Smooth muscle cell of the brain vasculature (primary cell): ENCODE data around the gene SERP2.

Source experiments
- DNase-seq: peaks from one replicate; pipeline ENCODE4 v3.0.0-alpha.2; 2012; ENCODE audit warnings: low read depth, low spot score

The SERP2 gene

GRCh38 chr13:44355621-44356020, 18.0 kb upstream of the SERP2 start:
- no peak for DNase-seq

- DNase-seq, result no peak
Observed at GRCh38 chr13:44359983-44360375, 13.6 kb upstream of the SERP2 start.

DNA sequence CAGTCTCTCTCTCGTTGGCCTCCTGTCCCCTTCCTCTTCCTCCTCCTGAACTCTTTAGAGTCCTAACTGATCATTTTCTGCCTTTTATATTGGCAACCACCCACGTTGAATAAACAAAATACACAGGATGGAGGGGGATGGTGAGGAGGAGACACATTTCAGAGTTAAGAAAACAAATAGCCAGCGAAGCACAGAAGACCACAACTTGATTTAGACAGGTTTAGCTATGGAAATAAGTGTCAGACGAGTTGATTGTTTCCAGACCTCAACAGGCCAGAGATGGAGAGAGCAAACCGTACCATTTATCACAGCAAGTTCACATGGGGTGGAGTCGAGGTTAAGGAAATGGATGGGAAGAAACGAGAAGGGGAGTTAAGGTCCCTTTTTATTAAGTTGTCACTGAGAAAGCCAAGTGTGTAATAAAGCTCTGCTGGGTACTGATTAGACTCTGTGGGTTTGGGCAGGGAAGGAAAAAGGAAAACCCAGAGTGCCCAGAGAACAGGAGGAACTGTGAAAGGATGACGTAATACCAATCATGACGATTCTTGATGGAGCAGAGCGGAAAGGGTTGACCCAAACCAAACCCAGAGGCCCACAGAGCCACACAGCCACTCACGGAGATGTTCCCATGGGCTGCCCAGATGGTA, 11.1 kb upstream of the SERP2 start:
- DNase-seq, result no peak

- no peak for DNase-seq
Observed at GRCh38 chr13:44363631-44364344, 9.8 kb upstream of the SERP2 start.

GRCh38 chr13:44364345-44365000, 9.2 kb upstream of the SERP2 start:
- DNase-seq, result no peak

GRCh38 chr13:44365008-44365407, 8.6 kb upstream of the SERP2 start:
- no peak for DNase-seq

GRCh38 chr13:44365899-44366298, 7.7 kb upstream of the SERP2 start:
- DNase-seq, result no peak

DNA sequence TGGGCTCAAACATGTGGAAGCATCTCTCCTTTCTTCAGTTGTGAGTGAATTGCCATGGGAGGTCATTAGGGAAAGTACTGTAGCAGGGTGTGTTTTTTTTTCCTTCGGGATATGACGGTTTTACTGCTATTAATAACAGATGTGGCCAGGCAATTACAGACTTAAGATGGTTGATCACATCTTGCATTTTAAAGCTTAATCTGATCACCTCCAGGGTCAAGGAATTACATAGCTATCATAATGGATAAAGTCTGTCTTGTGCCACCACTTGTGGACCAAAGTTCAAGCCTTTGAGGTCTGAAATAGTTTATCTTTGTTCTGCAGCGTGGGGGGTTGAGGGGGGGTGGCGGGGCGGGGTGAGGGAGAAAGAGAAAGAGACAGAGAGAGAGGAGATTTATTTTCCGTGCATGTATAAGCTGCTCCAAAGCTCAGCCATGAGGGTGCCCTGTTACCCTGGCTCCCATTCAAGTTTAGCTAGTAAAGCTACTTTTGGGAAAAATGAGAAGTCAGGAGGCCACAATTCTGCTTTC, 5.5 kb upstream of the SERP2 start:
- no peak for DNase-seq

DNA sequence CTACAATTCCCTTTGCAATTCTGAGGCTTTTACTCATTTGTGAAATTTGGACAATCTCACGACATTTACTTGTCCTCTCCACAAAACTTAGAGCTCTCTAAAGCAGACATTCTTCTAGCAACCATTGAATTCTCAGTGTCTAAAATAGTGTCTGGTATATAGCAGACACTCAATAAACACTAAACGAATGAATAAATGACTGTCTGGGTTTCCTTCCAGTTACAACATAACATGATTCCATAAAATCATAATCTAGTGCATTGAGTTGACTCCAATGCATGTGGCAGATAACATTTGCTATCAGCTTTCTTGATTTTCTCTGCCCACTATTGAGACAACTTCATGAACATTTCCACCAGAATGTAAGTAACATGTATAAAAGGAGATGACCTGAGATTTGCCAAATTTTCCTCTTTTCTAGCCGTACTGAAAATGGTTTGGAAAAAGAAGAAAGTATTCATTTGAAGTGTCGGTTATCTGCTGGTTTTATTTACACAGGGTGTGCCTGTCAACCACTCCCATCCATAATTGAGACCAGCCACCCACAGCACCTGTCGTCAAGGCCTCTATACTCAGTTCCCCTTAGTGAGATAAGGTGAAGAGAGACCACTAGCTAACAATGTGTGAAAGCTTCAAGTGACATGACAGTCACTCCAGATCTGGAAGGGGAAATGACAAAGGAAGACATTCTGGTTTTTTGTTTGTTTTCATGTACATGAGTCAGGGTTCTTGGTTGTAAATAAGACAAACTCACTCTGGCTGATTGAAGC, 4.8 kb upstream of the SERP2 start:
- no peak for DNase-seq

DNA sequence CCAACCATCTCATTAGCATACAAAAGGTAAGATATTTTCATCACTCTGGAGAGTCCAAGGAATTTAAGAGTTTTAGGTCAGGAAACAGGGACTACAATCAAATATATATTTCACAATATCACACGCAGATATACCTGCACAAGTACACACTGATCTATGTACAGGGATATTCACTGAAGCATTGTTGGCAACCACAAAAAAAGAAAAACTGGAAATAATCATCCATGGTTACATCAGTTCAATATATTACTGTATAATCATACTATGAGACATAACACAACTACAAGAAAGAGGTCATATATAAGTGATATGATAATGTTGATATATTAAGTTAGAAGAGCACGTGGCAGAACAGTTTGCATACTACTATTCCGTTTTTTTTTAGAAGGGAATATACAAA, 2.2 kb upstream of the SERP2 start:
- DNase-seq, result no peak

- DNase-seq, result no peak
Observed at GRCh38 chr13:44373247-44373600, 400 bp upstream of the SERP2 start.

GRCh38 chr13:44374348-44374712, 706 bp downstream of the SERP2 start:
- no peak for DNase-seq

- DNase-seq, result no peak
Observed at GRCh38 chr13:44378277-44378676, 4.7 kb downstream of the SERP2 start.

DNA sequence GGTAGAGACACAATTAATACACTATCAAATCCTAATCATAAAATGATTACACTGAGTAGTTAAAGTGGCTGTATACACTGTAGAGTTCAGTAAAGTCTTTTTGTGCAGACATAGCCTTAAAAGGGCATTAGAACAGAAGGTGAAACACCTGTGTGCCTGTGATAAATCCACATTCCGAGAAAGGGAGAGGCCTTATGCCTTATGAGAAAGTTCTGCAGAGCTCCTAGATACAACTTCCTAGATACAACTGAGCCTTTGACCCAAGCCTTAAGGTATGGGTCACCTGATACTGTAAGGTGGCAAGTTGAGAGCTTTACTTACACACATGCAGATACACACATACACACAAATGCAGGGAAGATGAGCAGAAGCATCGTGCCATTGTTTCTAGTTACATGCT, 6.3 kb downstream of the SERP2 start:
- no peak for DNase-seq

DNA sequence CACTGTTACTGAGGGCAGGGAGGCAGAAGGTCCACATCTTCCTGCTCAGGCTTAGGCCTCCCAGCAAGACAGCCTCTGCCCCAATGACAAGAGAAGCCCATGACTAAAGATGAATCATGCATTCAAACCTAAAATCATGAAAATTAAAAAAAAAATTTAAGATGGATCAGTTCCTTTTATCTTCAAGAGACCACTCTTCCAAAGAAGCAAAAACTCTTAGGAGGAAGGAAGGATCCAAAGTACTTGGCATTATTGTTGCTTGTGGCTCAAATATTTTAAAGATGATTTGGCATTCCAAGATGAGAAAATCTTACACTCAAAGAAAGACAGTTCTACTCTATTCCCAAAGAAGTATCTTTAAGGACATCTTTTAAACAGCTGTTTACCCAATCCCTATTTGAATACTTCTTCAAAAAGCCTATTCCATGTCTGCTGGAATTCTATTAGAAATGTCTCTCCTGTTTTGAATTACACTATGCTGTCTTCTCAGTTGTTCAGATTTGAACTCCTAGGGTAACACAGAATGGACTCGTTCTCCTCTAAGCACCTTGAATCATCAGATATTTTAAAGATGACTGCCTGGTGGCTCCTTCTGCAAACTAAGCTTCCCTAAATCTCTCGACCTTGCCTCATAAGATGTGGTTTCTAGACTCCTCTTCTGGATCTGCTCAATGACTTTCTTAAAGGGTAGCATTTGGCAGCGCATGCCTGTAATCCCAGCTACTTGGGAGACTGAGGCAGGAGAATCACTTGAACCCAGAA, 7.0 kb downstream of the SERP2 start:
- no peak for DNase-seq

DNA sequence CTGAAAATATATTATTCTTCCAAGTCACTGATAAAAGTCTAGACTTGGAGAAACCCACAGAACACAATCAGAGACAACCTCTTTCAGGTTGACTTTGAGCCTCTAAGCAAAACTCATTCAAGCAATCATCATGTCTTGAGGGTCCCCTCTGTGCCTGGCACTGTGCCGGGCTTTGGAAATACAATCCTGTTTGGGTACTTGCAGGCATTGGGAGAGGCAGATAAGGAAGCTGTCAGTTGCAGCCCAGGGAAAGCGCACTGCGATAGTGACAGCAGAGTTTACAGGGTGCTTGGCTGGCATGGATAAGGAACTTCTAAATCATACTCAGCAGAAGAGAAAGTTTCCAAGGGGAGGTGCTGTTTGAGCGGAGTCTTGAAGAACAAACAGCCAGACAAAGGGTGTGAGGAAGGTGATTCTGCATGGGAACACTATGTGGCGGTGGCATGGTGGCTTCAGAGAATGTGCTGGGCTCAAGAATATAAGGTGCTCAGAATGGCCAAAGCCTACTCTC, 9.1 kb downstream of the SERP2 start:
- no peak for DNase-seq

- DNase-seq, result no peak
Observed at GRCh38 chr13:44383945-44384344, 10.3 kb downstream of the SERP2 start.

DNA sequence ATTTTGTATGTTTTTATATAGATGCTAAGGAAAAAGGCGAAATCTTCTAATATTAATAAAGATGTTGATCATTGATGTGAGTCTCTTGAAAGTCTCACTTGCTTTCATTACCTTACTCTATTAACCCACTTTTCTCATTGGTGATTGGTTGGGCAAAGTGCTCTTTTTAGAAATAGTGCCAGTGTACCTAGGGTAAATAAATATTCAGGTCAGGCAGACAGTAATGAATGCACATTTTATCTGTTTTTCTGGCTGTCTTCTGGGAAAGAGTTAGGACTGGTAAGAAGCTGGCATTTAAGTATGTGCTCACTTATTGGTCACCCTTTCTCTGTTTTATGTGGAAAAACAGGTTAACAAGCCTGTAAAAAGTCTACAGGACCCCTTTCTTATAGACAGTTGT, 11.2 kb downstream of the SERP2 start:
- DNase-seq, result no peak

GRCh38 chr13:44385401-44385800, 11.8 kb downstream of the SERP2 start:
- DNase-seq, result no peak

DNA sequence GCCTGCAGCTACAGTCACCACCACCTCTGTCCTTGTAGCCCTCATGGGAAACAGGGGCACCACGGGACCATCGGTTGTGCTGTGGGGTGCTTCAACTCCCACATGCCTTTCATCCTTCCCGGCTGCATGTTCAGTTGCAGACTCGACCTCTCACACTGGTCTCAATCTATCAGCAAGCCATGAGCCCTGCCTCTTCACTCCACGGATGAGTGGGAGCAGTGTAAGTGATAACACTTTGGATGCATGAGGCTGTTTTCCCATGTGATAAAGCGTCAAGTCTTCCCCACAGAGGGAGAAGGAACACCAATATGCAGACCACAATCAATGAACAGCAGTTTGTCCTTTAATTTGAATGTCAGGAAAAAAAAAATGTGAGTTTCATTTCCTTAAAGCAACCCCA, 12.2 kb downstream of the SERP2 start:
- no peak for DNase-seq

DNA sequence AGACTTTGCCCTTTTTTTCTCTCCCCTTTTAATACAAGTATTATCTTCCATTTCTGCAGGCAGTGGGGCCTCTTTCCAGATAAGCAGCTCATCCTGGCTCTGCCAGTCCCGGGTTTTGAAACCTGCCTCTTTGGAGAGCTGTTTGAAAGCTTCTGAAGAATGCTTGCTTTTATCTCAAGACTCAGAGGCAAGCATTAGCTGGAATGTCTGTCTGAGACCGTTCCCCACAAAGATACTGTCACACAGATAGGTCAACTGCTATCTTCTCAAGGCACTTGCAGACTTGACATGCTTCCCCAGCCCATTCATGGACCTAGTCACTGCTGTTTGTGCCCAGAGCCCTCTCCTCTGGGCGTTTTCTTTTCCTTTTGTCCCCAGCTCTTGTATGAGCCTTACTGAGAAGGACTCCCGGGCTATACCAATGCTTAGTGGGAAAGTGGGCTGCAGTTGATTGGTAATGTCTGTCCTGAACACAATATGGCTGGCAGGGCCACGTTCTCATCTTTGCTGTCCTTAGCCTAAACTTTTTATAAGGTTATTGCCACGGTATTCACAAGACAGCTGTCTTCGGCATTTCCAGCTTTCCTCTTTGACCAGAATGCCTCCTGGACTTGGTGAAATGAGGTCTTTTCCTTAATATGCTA, 13.4 kb downstream of the SERP2 start:
- no peak for DNase-seq
